CD4-positive, alpha-beta T cell treated with Interferon gamma for 1 hour (primary cell): ENCODE data around the gene ANKRD36.
"Not testable (repeated sequence)": the region's sequence is repeated elsewhere in the genome, so short reads cannot be mapped to it uniquely, and the experiment has no call there.

Experiments
- DNase-seq: peaks from one replicate; pipeline ENCODE4 v3.0.0-alpha.2; 2020

ANKRD36 gene

DNA sequence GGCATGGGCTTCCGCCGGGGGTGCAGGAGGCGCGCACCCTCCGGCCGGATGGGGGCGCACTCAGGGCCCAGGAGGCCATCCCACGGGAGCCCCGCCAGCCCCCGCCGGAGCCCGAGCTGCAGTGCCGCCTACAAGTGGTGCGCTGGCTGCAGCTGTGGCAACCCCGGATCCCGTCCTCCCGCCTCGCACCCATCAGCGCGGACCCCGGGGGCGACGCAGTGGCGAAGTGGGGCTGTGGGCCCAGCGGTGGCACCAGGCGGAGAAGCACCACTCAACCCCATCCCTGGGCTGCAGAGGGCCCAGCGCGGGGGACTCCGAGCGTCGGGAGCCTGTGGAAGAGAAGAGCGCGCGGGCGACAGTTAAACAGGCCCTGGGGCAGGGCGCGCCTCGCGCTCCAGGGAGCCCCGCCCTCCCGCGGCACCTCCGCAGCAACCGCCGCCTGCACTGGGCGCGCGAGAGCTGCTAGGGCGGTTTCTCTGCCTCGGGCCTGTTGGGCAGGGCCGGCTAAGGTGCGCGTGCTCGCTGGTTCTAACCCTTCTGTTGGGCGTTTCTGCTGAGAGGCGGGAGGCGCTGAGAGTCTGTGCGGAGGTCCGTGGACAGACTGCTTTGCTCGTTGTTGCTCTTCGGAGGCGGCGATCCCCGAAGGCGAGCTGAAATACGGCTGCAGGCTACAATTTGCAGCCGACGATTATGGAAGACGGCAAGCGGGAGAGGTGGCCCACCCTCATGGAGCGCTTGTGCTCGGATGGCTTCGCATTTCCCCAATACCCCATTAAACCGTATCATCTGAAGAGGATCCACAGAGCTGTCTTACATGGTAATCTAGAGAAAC is at the start of gene ANKRD36:
Gene ANKRD36, plus strand, starts transcription at position 104 of the 832 bp plus-strand sequence. Its CDS starts 587 bp downstream, at position 691.
- peak; percentile 85 for DNase-seq

DNA sequence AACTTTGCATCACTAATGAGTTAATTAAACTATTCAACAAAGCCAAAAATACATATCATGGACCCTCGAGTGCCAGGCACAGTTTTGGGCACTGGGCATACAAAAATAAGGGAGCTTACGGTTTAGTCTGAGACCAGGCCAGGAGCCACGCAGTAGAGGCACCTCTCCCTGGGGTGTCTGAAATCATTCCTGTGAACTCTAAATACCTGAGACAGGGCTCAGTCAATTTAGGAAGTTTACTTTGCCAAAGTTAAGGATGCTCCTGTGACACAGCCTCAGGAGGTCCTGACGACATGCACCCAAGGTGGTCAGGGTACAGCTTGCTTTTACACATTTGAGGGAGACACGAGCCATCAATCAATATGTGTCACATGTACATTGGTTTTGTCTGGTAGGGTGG is 46.9 kb upstream of the ANKRD36 start:
- not testable (repeated sequence) for DNase-seq

DNA sequence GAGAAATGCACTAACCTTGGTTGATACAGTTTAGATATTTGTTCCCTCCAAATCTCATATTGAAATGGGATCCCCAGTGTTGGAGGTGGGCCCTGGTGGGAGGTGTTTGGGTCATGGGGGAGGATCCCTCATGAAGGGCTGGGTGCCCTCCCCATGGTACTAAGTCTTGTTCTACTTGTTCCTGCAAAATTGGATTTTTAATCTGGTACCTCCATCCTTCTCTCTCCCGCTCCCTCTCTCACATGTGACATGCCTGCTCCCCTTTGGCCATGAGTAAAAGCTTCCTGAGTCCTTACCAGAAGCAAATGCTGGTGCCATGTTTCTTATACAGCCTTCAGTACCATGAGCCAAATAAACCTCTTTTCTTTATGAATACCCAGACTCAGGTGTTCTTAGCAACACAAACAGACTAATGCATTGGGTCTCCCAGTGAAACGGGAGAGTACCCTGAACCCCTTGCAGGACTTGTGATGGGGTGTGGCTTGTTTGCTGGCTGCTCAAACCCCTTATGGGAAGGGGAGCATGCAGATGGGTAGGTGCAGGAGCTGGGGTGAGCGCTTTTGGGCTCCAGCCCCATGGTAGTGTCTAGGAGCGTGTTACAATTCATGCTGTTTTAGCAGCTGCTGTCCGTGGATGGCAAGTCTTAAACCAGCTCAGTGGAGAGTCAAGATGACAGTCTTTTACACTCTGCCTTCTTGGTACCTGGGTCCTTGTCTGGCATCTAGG is 45.5 kb upstream of the ANKRD36 start:
- no peak for DNase-seq

DNA sequence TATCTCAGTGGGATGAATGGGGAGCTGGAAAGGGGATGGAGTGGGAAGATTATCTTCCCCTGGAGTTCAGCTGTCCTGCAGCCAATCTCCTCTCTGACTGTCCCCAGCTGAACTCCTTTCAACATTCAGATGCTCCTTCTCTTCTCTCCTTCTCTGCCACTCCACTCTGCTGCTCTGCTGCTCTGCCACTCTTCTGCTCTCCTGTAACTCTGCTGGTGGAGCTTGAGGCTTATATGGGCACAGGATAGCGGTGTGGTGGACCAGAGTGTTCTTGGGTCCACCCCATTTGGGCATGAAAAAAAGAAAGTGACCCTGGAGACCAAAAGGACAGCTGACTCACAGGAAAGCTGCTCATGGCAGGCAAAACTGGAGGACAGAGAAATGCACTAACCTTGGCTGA is 44.9 kb upstream of the ANKRD36 start:
- DNase-seq = no peak

DNA sequence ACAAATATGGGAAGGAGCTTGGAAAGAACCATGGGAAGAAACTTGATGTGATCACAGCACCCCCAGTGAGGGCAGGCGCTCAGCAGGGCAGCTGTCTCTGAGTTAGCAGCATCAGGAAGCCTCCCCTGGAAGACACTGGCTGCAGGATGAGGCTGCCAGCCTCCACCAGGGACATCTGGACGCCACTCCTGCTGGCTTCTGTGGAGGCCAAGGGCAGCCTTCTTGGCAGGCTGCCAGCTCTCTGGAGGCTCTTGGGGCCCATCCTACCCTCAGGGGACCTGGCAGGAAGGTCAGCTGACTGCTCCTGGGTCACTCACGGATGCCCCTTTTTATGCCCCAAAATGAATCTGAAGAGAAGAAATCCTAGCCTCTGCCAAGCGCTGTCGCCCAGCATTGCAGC is 44.2 kb upstream of the ANKRD36 start:
- DNase-seq = not testable (repeated sequence)

DNA sequence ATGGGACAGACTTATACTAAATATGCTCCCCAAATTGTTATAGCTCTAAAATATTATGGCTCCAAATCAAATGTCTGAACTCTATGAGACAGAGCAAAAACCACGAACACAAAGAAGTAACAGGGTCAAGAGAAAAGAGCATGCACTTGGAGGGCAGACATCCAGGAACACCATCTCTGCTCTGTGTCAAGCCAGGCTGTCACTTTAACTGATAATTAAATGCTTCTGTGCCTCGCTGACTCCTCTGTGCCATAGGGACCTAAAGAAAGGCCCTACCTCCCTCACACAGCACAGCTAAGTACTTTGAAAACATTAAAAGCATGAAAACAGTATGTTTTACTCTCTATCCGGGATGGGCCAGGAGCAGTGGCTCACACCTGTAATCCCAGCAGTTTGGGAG is 42.0 kb upstream of the ANKRD36 start:
- DNase-seq = not testable (repeated sequence)

DNA sequence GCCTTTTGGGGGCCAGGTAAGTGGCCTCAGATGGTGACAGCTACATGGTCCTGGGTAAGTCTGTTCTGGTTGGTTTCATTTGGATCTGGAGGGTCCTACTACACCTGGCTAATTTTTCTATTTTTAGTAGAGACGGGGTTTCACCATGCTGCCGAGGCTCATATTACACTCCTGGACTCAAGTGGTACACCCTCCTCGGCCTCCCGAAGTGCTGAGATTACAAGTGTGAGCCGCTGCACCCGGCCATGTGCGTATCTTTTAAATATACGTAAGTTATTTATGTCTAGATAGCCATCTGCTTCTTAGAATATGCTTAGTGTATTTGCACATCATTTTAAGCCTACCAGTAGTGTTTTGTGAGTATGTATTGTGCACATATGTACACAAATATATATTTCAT is 35.7 kb upstream of the ANKRD36 start:
- not testable (repeated sequence) for DNase-seq

DNA sequence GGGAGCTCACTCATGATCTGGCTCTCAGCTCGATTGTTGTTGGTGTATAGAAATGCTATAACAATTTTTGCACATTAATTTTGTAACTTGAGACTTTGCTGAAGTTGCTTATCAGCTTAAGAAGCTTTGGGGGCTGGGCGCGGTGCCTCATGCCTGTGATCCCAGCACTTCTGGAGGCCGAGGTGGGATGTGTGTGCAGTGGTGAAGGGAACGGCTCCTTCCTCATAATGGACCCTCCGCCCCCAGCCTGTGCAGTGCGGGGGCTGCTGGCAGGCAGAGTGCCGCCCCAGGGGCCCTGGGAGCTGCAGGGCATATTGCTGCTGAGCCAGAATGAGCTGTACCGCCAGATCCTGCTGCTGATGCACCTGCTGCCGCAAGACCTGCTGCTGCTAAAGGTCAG is 32.1 kb upstream of the ANKRD36 start:
- DNase-seq = not testable (repeated sequence)

DNA sequence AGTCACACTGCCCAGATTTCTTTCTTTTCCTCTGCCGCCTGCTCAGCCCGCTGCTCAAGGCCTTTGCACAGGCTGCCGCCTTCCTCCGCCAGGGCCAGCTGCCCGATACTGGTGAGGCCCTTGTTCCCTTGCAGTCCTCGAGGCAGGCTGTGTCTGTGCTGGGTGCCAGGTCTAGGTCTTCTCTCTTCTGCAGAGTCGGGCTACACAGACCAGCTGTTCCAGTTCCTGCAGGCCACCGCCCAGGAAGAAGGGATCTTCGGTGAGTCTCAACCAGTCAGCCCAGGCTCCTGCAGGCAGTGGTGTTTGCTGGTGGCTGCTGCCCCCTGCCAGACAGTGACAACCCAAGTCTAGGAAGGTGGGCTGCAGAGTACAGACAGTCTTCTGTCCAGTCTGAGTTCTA is 30.7 kb upstream of the ANKRD36 start:
- DNase-seq = not testable (repeated sequence)

DNA sequence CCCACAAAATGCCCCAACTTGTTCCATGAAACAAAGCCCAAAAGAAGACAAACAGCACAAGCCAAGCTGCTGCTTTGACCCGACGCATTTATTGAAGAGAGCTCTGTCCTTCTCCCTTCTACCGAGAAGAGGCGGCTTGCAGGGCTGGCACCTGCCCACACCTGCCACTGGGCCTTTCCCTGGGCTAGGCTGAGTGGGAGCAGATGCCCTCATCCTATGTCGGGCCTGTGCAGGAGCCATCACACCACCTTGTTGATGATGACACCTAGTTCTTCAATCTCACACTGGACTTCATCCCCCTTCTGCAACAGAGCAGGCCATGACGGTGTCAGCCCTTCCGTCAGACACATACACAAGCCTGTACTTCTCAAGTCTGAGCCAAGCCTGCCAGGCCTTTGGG is 29.4 kb upstream of the ANKRD36 start:
- not testable (repeated sequence) for DNase-seq

DNA sequence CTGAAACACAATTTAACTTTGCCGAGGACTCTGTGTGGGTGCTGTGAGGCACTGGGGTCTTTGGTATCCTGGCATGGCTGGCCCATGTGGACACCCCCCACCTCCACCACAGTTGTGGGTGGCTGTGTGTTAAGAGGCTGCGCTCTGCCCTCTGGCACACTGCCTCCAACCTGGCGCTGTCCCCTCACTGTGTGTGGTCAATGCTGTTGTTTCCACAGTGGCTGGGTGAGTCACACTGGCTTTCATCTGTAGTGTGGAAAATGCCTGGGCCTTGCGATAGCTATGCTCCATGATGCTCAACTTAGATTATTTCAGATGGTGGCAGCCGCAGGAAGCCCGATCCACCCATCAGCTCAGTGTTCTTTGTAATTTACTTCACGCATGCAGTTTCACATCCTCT is 27.9 kb upstream of the ANKRD36 start:
- not testable (repeated sequence) for DNase-seq

DNA sequence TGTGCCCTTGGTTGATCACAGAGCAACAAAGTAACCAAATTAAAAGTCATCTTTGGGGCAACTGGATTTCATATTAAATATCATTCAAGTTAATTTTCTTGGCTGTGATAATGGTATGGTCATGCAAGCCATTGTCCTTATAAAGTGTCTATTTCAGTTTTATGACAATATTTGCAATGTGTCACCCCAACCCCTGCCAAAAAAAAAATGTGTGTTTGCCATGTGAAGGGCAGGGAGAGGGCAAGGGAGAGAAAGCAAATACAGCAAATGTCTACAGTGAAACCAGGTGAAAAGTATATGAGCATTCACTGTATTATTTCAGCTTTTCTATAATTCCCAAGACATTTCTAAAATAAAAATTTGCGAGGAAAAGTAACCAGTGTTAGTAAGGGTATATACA is 24.2 kb upstream of the ANKRD36 start:
- not testable (repeated sequence) for DNase-seq

DNA sequence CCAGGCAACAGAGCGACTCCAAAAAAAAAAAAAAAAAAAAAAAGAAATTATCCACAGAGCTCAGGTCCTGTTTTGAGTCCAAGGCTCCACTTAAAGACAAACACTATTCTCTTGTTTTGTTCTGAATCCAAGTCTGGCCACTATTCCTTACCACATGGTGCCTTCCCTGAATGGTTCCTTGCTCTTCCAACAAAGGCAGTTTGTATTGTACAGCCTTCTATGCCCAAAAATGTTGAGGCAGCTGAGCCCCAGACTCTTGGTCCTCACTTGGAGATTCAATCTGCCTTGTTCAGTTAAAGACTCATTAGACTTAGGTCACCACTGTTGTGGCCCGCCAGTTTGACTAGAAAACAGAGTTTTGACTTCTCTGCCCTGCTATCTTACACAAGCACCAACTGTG is 20.0 kb upstream of the ANKRD36 start:
- DNase-seq = not testable (repeated sequence)

DNA sequence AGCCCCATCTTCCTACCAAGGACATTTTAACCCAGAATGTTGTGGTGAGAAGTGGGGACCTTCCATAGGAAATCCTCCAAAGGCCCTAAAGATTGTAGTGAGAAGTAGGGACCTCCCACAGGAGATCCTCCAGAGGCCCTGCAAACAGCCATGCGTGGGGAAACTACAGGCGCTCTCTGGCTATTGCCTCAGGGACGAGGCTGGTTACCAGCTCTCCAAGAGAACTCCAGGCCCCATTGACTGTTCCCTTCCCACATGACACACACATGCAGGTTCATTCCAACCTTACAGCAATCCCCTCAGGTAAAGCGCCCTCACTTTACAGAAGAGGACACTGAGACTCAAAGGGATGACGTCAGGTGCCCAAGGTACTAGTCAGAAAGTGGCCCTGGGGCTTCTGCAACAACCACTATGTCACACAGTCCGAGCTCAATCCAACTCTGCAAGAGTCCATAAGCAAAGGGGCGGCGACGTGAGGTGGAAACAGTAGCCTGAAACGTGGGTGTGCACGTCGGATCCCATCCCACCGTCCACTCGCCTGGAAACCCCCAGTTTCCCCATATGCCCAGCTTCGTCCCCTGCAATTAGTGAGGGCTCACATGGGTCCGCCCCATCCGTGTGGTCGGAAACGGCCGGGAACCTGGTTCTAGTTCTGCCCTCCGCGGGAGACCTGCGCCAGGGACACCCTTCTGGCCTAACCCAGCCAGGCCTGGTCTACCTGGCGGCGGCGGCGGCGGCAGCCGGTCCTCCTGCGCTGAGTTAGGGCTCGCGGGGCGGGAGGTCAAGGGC is 18.8 kb upstream of the ANKRD36 start:
- not testable (repeated sequence) for DNase-seq

DNA sequence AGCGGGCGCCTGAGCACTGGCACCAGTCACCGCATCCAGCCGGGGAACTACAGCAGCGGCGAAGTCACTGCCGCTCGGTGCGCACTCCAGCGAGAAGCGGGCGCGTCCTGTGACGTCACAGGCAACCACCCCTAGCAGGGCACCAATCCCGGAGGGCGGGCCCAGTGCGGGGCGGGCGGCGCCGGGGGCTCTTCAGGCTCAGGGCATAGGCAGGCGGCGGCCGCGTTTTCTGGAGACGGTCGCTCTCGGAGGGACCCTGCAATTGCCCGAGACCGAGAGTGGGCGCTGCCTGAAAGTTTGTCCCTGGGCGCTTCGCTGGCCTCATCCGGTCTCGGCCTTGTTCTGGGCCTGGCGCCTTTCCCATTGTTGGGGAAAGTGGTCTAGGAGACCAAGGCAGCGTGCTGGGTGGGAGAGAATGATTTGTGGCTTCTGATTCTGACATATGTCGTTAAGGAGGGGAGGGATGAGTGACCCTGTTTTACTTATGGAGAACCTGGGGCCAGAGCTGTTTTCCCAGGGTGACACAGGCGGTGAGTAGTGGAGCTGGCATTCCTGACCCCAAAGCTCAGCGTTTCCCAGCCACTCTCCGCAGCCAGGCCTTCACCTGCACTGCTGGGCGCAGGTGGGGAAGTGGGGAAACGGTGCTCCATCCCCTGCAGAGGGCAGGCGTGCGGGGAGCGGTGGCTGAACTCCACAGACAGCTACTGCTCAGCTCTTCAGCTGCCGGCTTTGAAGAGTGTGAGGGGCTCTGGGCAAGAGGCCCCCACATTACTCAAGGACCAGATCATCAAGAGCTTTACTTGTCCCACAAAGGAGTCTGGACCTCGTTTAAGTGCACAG is 18.0 kb upstream of the ANKRD36 start, which contains the start of gene FAHD2B:
Gene FAHD2B, minus strand, starts transcription at position 111 of the 840 bp plus-strand sequence. CDS start 3,176 bp downstream, outside the sequence.
- DNase-seq = peak; percentile 87

DNA sequence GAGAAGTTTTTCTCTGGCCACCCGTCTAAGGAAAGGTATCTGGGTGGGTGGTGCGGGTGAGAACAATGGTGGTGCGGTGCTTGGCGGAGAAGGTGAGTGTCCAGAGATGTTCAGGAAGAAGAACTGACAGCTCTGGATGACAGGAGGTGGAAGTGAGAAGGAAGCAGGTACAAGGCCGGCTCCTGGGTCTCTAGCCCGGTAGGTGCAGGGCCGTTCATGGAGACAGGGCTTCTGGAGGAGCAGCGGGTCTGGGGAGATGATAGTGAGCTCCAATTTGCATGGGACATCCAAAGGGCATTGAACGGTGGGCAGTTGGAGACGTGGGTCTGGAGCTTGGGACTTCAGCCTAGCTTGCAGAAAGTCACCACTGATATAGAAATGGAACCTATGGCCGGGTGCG is 17.3 kb upstream of the ANKRD36 start:
- DNase-seq = no peak

DNA sequence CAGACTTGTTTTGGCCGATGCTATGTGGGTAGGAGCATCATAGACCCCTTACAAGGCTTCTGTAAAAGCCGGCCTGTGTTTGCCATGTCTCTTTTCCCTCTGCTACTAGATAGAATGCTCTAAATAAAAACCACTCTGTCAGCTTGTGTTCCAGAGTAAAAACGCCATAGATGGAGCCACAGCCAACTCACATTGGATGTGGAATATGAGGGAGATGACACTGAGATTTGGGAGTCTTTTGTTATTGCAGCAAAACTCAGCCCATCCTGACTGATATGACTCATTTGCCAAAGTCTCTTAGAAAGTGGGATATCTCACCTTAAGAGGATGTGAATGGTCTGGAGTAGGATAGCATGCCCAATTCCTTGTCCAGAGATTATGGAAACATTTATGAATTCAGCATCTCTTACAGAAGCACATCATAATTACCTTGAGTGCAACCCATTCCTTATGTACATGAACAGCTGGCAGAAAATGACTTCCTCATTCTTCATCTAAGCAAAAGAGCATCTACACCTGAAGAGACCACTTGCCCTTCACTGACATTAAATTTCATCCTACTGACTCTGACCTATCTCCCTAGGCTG is 14.1 kb upstream of the ANKRD36 start:
- DNase-seq = not testable (repeated sequence)

DNA sequence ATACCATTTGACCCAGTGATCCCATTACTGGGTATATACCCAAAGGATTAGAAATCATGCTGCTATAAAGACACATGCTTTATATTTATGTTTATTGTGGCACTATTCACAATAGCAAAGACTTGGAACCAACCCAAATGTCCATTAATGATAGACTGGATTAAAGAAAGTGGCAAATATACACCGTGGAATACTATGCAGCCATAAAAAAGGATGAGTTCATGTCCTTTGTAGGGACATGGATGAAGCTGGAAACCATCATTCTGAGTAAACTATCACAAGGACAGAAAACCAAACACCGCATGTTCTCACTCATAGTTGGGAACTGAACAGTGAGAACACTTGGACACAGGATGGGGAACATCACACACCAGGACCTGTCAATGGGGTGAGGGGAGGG is 6.1 kb upstream of the ANKRD36 start:
- DNase-seq = not testable (repeated sequence)

DNA sequence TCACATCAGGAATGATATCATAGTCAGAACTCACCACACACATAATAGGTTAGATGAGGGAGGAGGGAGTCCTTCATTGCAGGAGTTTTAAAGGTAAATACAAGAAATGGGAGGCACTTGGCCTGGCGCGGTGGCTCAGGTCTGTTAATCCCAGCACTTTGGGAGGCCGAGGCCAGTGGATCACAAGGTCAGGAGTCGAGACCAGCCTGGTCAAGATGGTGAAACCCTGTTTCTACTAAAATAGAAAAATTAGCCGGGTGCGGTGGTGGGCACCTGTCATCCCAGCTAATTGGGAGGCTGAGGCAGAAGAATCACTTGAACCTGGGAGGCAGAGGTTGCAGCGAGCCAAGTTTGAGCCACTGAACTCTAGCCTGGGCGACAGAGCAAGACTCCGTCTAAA is 1.7 kb upstream of the ANKRD36 start:
- not testable (repeated sequence) for DNase-seq

DNA sequence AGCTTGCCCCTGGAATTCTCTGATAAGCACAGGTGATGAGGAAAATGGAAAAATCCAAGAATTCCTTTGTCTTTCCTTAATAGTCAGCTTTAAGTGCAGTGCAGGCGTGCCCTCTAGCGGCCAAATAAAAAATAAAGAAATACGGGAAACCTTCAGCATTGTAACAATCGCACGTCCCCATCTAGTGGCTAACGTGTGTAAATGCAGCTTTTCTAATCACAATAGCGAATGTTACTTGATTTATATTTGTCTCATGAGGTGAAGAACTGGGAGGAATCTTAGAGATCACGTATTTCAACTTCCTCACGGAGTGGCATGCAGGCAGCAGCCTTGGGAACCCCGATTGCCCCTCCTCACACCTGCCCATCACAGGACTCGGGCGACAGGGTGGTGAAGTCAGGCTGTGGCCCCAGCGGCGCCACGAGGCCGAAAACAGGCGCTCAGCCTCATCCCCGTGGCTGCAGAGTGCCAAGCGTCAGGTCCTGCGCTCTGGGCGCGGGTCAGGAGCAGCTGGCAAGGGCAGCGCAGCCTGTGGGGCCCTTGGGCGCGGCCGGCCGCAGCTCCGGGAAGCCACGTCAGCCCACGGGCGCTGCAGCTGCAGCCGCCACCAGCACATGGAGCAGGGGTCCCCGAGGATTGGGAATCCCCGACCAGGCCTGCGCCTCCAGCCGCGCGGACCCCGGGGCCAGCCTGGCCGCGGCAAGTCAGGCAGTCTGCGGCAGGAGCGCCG is 468 bp upstream of the ANKRD36 start:
- DNase-seq = peak; percentile 46

DNA sequence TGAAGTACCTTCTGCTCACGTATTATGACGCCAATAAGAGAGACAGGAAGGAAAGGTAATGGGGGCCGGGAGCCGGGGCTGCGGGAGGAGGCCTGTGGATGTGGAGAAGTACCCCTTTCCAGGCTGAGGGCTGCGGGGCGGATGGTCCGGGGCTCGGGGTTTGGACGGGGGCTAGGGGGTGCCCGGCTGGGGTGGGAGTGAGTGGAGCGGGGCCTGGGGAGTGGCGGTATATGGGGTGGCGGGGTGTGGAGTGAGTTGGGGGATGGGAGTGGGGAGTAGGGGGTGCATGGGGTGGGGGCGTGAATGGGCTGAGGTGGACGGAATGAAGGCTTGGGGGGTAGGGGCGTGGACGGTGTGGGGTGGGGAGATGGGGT is 916 bp downstream of the ANKRD36 start:
- not testable (repeated sequence) for DNase-seq
